WTC11 (cell line): ENCODE results near the gene MRPL23. TPM values are rescaled to one million over a fixed set of nuclear protein-coding genes. Genes with fewer than 3 reads are reported as not detected.

Experiments
- ATAC-seq: fragments of 200-7000 bp; cut with Tn5 transposase; 2 replicates; pipeline ENCODE4 v1.10.0; 2021; ENCODE audit warnings: mild to moderate bottlenecking, moderate library complexity
- CTCF ChIA-PET: fragments of 300-600 bp; sonication (Branson Sonifier 250); formaldehyde crosslinking; loops from one replicate; lab custom pipeline; 2021; ENCODE audit warnings: antibody characterized with exemption; lab: Charles Lee
- POLR2A ChIA-PET: fragments of 350-600 bp; sonication (Branson Sonifier 250); formaldehyde crosslinking; loops from one replicate; lab custom pipeline; 2021; ENCODE audit warnings: antibody characterized with exemption; lab: Charles Lee
- DNase-seq: peaks from one replicate; pipeline ENCODE4 v3.0.0; 2021; ENCODE audit warnings: low spot score
- H3K27ac Mint-ChIP-seq: 2 replicates; pipeline ENCODE4 v1.8.0; 2021; ENCODE audit warnings: mixed read lengths
- H3K27me3 Mint-ChIP-seq: 2 replicates; pipeline ENCODE4 v1.8.0; 2021; ENCODE audit warnings: low read depth, mild to moderate bottlenecking, moderate library complexity, mixed read lengths
- H3K36me3 Mint-ChIP-seq: 2 replicates; pipeline ENCODE4 v1.8.0; 2021; ENCODE audit warnings: mixed read lengths
- H3K4me1 Mint-ChIP-seq: 2 replicates; pipeline ENCODE4 v1.8.0; 2022; ENCODE audit warnings: mixed read lengths
- H3K4me3 Mint-ChIP-seq: 2 replicates; pipeline ENCODE4 v1.8.0; 2021; ENCODE audit warnings: mild to moderate bottlenecking, moderate library complexity, mixed read lengths
- H3K9me3 Mint-ChIP-seq: 2 replicates; pipeline ENCODE4 v1.8.0; 2021; ENCODE audit warnings: mixed read lengths
- ATF2 ChIP-seq: sonication (generic); formaldehyde crosslinking; IDR thresholded peaks from 2 replicates; pipeline ENCODE4 v1.8.1; 2022; ENCODE audit warnings: low read depth, missing genetic modification reagents, borderline replicate concordance
- ATF3 ChIP-seq: sonication (generic); formaldehyde crosslinking; conservative IDR thresholded peaks from 2 replicates; pipeline ENCODE4 v1.8.1; 2022; ENCODE audit warnings: mild to moderate bottlenecking, missing genetic modification reagents
- ATF6 ChIP-seq: sonication (generic); formaldehyde crosslinking; IDR thresholded peaks from 2 replicates; pipeline ENCODE4 v1.8.1; 2023; ENCODE audit warnings: mild to moderate bottlenecking, missing genetic modification reagents
- CREB1 ChIP-seq: sonication (generic); formaldehyde crosslinking; IDR thresholded peaks from 2 replicates; pipeline ENCODE4 v1.8.0; 2023; ENCODE audit warnings: mild to moderate bottlenecking, missing genetic modification reagents
- CTCF ChIP-seq: fragments of 200-600 bp; IDR thresholded peaks from 2 replicates; pipeline ENCODE4 v1.8.0; 2022; ENCODE audit warnings: antibody characterized with exemption
- ETV6 ChIP-seq: sonication (generic); formaldehyde crosslinking; IDR thresholded peaks from 2 replicates; pipeline ENCODE4 v1.8.1; 2022; ENCODE audit warnings: mild to moderate bottlenecking, missing genetic modification reagents
- NR2C2 ChIP-seq: sonication (generic); formaldehyde crosslinking; IDR thresholded peaks from 2 replicates; pipeline ENCODE4 v1.8.0; 2022; ENCODE audit warnings: mild to moderate bottlenecking, missing genetic modification reagents
- RELA ChIP-seq: sonication (generic); formaldehyde crosslinking; IDR thresholded peaks from 2 replicates; pipeline ENCODE4 v1.8.1; 2022; ENCODE audit warnings: missing genetic modification reagents, mild to moderate bottlenecking, borderline replicate concordance
- SMAD4 ChIP-seq: sonication (generic); formaldehyde crosslinking; IDR thresholded peaks from 2 replicates; pipeline ENCODE4 v1.8.0; 2022; ENCODE audit warnings: mild to moderate bottlenecking, missing genetic modification reagents
- SOX15 ChIP-seq: fragments of 250-450 bp; sonication (Bioruptor Pico); IDR thresholded peaks from 2 replicates; pipeline ENCODE4 v1.9.0; 2021; ENCODE audit warnings: mild to moderate bottlenecking
- USF2 ChIP-seq: sonication (generic); formaldehyde crosslinking; IDR thresholded peaks from 2 replicates; pipeline ENCODE4 v1.8.1; 2023; ENCODE audit warnings: mild to moderate bottlenecking, missing genetic modification reagents, moderate library complexity
- ZNF317 ChIP-seq: sonication (generic); formaldehyde crosslinking; IDR thresholded peaks from 2 replicates; pipeline ENCODE4 v1.8.1; 2023; ENCODE audit warnings: low read depth, mild to moderate bottlenecking, moderate library complexity, missing genetic modification reagents, borderline replicate concordance
- total RNA-seq: library from RNA; stranded (reverse); gene quantifications from 3 replicates; pipeline ENCODE4 v1.2.3, GENCODE V29; 2021
- TF ChIP-seq, protein P1 (sequence below): sonication (generic); formaldehyde crosslinking; IDR thresholded peaks from 2 replicates; pipeline ENCODE4 v1.8.1; 2023; ENCODE audit warnings: mild to moderate bottlenecking, missing genetic modification reagents, moderate library complexity
- TF ChIP-seq, protein P2 (sequence below): sonication (generic); formaldehyde crosslinking; IDR thresholded peaks from 2 replicates; pipeline ENCODE4 v1.8.1; 2022; ENCODE audit warnings: mild to moderate bottlenecking, moderate library complexity, missing genetic modification reagents
- TF ChIP-seq, protein P3 (sequence below): fragments of 250-450 bp; sonication (Bioruptor Pico); IDR thresholded peaks from 2 replicates; pipeline ENCODE4 v1.9.0; 2021; ENCODE audit warnings: moderate library complexity, mild to moderate bottlenecking, inconsistent platforms, borderline replicate concordance
- TF ChIP-seq, protein P4 (sequence below): sonication (generic); formaldehyde crosslinking; IDR thresholded peaks from 2 replicates; pipeline ENCODE4 v1.8.1; 2023; ENCODE audit warnings: mild to moderate bottlenecking, missing genetic modification reagents, borderline replicate concordance

MRPL23 gene
- total RNA-seq, 1 experiment from 2014 or later: 73.0 TPM

DNA sequence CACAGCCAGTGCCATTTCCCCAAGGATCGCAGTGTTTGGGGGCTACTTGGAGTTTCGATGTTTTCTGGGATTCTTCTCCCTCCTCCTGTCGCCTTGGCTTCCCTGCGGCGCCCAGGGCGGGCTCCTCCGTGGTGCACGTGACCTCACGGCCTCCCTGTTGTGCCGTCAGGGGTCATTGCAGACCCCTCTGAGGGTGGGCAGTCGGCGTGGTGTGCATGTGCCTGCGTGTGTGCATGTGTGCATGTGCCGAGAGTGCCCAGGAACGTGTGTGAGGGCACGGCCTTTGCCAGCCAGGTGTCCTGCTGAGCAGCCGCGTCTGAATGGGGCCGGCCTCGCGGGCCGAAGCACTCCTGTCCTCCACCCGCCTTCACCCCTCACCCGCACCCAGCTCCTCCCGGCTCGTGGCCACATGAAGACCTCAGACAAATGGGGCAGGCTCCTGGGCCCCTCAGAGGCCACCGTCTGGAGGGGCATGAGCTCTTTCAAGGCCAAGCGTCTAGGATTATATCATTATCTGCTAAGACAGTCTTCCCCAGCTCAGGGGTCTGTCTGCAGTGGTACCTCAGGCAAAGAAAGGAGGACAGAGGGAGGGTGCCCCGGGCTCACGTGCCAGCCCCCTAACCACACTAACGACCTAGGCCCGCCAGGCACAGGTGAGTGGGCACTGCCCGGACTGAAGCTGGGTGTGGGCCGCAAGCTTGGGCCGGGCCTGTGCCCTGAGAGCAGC lies 9.4 kb upstream of the MRPL23 start (continued):
- TF ChIP-seq CTCF (no peak), SMAD4 (CRISPR knock-in tag) (no peak), ATF2 (CRISPR knock-in tag) (no peak), RELA (no peak), ATF3 (CRISPR knock-in tag) (no peak)
- TF ChIP-seq, protein P1, sequence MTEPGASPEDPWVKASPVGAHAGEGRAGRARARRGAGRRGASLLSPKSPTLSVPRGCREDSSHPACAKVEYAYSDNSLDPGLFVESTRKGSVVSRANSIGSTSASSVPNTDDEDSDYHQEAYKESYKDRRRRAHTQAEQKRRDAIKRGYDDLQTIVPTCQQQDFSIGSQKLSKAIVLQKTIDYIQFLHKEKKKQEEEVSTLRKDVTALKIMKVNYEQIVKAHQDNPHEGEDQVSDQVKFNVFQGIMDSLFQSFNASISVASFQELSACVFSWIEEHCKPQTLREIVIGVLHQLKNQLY: no peak
- TF ChIP-seq, protein P2, sequence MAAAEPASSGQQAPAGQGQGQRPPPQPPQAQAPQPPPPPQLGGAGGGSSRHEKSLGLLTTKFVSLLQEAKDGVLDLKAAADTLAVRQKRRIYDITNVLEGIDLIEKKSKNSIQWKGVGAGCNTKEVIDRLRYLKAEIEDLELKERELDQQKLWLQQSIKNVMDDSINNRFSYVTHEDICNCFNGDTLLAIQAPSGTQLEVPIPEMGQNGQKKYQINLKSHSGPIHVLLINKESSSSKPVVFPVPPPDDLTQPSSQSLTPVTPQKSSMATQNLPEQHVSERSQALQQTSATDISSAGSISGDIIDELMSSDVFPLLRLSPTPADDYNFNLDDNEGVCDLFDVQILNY (CRISPR knock-in tag): no peak

GRCh38 chr11:1938343-1939005 lies 8.7 kb upstream of the MRPL23 start:
- Mint-ChIP-seq H3K27ac (no peak overlapping the region), H3K4me1 (peaks cover 1% of the 10 kb centered on the region), H3K27me3 (no peaks in the 10 kb centered on the region; the same call in 1 of the 2 replicates), H3K36me3 (no peaks in the 10 kb centered on the region), H3K4me3 (no peak overlapping the region), H3K9me3 (no peaks in the 10 kb centered on the region)
- ChIA-PET CTCF (interaction anchor here (0.7 to 1.6 kb wide), 5 partner anchors 21 to 105 kb away, joined by 3 to 4 read pairs (median 3); no protein-coding TSS in a partner anchor), POLR2A (no interaction called here)
- ATAC-seq (no peak), DNase-seq (peak; percentile 8)
- no peak for TF ChIP-seq ETV6 (CRISPR knock-in tag)
- TF ChIP-seq ZNF317 (CRISPR knock-in tag): no peak
- TF ChIP-seq, protein P3, sequence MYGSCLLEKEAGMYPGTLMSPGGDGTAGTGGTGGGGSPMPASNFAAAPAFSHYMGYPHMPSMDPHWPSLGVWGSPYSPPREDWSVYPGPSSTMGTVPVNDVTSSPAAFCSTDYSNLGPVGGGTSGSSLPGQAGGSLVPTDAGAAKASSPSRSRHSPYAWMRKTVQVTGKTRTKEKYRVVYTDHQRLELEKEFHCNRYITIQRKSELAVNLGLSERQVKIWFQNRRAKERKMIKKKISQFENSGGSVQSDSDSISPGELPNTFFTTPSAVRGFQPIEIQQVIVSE (CRISPR knock-in tag): no peak
- no peak for TF ChIP-seq CREB1 (CRISPR knock-in tag)
- no peak for TF ChIP-seq NR2C2 (CRISPR knock-in tag)
- no peak for TF ChIP-seq ATF6 (CRISPR knock-in tag)
- TF ChIP-seq, protein P4, sequence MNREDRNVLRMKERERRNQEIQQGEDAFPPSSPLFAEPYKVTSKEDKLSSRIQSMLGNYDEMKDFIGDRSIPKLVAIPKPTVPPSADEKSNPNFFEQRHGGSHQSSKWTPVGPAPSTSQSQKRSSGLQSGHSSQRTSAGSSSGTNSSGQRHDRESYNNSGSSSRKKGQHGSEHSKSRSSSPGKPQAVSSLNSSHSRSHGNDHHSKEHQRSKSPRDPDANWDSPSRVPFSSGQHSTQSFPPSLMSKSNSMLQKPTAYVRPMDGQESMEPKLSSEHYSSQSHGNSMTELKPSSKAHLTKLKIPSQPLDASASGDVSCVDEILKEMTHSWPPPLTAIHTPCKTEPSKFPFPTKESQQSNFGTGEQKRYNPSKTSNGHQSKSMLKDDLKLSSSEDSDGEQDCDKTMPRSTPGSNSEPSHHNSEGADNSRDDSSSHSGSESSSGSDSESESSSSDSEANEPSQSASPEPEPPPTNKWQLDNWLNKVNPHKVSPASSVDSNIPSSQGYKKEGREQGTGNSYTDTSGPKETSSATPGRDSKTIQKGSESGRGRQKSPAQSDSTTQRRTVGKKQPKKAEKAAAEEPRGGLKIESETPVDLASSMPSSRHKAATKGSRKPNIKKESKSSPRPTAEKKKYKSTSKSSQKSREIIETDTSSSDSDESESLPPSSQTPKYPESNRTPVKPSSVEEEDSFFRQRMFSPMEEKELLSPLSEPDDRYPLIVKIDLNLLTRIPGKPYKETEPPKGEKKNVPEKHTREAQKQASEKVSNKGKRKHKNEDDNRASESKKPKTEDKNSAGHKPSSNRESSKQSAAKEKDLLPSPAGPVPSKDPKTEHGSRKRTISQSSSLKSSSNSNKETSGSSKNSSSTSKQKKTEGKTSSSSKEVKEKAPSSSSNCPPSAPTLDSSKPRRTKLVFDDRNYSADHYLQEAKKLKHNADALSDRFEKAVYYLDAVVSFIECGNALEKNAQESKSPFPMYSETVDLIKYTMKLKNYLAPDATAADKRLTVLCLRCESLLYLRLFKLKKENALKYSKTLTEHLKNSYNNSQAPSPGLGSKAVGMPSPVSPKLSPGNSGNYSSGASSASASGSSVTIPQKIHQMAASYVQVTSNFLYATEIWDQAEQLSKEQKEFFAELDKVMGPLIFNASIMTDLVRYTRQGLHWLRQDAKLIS (CRISPR knock-in tag): no peak
- no peak for TF ChIP-seq ATF3 (CRISPR knock-in tag)
- TF ChIP-seq USF2 (CRISPR knock-in tag): no peak
- no peak for TF ChIP-seq SOX15 (CRISPR knock-in tag)
